Sciatic nerve (tissue), 2 donors: Measurements from ENCODE around the gene ZNF487. TPM values are rescaled to one million over a fixed set of nuclear protein-coding genes. Genes with fewer than 3 reads are reported as not detected.
"Not testable (repeated sequence)": the region's sequence is repeated elsewhere in the genome, so short reads cannot be mapped to it uniquely, and the experiment has no call there.

ENCODE experiments used
- ATAC-seq: fragments of 200-7000 bp; cut with Tn5 transposase; one replicate; pipeline ENCODE4 v1.9.1; 2020; ENCODE audit warnings: mild to moderate bottlenecking, moderate library complexity
- DNase-seq: peaks from one replicate; pipeline ENCODE4 v3.0.0-alpha.2; 2020; ENCODE audit warnings: low spot score
- intact Hi-C: fragments of 100-400 bp; cut with DNase I; formaldehyde crosslinking; loops from one replicate; pipeline ENCODE4 v1.14.2; 2022
- total RNA-seq: library from RNA; stranded (reverse); fragmentation: NEBNext Ultra II Directional; extraction: Animal tissue kit (Norgen Biotek cat#: 25700); gene quantifications from one replicate; pipeline ENCODE4 v1.2.1, GENCODE V29; 2021
- donor health status: DM: no; HTN: no; CAD: no.
- donor health status: DM: no; HTN: no; CAD: no.

The ZNF487 gene
- total RNA-seq, 1 donor from 2014 or later, result 14.3 TPM

DNA sequence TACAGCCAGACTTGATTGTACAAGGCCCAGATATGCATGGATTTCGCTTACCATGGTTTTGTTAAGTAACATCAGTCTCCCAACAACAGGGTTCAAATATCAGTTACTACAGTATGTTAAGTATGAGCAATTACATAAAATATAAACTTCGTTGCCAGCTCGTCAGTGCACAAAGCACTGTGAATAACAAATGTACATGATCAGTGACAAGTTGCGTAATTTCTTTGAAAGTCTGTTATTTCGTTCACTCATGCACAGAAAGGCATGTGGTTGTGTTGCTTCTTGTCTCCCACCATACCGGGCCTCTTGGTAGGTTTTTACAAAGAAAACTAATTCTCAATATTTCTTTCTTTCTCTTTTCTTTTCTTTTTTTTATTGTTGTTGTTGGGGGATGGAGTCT, 12.5 kb upstream of the ZNF487 start:
- intact Hi-C loops, result no loop called here
- ATAC-seq, result no peak

DNA sequence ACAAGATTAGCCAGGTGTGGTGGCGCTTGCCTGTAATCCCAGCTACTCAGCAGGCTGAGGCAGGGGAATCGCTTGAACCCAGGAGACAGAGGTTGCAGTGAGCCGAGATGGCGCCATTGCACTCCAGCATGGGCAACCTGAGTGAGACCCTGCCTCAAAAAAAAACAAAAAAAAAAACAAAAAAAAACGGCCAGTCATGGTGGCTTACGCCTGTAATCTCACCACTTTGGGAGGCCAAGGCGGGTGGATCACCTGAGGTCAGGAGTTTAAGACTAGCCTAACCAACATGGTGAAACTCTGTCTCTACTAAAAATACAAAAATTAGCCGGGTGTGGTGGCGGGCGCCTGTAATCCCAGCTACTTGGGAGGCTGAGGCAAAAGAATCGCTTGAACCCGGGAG, 10.4 kb upstream of the ZNF487 start:
- DNase-seq, intact Hi-C loops, ATAC-seq: not testable (repeated sequence)

More for the DNA sequence above, 12.5 kb upstream of the ZNF487 start:
- DNase-seq, result no peak

DNA sequence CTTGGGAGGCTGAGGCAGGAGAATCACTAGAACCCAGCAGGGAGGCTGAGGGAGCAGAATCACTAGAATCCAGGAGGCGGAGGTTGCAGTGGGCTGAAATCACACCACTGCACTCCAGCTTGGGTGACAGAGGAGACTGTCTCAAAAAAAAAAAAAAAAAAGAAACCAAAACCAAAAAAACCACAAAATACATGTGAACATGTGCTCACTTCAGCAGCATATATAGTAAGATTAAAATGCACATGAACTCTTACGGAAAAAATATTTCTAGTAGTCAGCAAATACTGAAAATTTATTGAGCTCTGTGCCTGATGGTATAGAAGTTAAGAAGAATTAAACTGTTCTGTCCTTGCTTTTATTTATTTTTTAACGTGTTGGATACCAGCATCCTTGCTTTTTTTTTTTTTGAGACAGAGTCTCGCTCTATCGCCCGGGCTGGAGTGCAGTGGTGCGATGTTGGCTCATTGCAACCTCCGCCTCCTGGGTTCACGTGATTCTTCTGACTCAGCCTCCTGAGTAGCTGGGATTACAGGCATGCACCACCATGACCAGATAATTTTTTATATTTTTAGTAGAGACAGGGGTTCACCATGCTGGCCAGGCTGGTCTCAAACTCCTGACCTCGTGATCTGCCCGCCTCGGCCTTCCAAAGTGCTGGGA, 9.6 kb upstream of the ZNF487 start:
- intact Hi-C loops, result no loop called here
- DNase-seq, result no peak

DNA sequence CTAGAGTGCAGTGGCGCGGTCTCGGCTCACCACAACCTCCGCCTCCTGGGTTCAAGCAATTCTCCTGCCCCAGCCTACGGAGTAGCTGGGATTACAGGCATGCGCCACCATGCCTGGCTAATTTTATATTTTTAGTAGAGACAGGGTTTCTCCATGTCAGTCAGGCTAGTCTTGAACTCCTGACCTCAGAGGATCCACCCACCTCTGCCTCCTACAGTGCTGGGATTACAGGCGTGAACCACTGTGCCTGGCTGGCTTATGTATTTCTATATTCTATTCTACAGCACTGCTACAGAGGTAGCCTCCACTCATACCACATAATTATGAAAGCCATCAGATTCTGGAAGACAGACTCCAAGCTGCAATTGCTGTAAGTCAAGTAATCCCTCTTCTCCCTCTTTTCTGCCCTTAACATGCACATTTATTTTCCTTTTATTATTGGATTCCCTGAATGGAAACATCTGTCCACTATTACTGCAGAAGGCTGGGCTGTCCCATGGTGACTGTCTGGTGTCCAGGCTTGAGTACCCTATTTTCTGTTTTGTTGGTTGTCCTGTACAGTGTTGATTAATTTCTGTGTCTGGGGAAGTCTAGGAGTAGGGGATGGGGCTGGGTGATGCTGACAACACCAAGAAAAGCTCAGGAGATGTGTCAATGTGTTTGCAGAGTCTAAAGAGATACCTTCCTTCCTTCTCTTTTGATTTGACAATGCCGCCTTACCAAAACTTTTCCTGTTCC, 5.8 kb upstream of the ZNF487 start:
- no peak for ATAC-seq
- no peak for DNase-seq
- intact Hi-C loops, result no loop called here

More for the DNA sequence above, 9.6 kb upstream of the ZNF487 start:
- no peak for ATAC-seq

DNA sequence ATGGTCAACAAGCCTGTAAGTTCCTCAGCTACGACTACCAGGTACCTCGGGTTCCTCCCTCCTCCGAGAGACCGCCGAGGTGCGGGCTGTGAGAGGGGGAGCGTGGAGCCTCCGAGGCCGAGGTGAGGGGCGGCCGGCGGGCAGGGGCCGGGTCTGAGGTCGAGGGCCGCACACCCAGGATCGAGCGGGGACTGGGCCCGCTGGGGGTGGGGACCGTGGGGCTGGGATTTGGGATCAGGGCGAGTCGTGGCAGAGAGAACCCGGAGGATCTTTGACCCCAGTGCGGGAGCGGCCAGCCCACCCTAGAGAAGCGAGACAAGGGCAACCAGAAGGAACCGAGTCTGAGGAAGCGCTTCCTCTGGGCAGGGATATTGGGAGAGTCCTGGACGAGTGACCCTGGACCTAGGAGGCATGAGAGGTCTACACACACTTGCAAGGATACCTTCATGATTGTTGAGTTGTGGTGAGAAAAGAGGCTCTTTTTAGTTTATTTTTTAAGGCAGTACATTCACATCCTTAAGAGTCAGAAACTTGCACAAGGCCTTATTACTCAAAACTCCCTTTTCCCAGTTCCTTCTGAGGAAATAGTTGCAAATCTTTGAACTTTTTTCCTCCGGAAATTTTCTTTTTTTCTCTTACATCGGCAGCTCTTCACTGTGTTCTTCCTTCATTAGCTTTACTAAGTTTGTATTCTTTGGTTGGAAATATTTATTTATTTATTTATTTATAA, 395 bp downstream of the ZNF487 start:
- peak; percentile 67 for DNase-seq
- ATAC-seq, result peak; percentile 16
- intact Hi-C loops, result no loop called here

DNA sequence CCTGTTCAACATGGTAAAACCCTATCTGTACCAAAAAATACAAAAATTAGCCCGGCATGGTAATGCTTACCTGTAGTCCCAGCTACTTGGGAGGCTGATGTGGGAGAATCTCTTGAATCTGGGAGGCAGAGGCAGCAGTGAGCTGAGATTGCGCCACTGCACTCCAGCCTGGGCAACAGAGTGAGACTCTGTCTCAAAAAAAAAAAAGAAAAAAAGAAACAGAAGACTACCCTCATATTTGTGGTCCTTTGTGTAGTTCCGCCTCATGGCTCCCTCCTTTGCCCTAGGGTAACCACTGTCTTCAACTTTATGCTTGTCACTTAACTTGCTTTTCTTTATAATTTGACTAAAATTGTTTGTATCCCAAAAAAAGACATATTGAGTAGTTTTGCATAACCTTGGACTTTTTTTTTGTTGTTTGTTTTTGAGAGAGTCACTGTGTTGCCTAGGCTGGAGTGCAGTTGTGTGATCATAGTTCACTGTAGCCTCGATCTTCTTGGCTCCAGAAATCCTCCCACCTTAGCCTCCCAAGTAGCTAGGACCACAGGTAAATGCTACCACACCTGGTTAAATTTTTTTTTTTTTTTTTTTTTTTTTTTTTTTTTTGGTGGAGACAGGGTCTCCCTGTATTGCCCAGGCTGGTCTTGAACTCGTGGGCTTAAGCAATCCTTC, 3.7 kb downstream of the ZNF487 start:
- no peak for DNase-seq
- no peak for ATAC-seq
- intact Hi-C loops, result no loop called here

DNA sequence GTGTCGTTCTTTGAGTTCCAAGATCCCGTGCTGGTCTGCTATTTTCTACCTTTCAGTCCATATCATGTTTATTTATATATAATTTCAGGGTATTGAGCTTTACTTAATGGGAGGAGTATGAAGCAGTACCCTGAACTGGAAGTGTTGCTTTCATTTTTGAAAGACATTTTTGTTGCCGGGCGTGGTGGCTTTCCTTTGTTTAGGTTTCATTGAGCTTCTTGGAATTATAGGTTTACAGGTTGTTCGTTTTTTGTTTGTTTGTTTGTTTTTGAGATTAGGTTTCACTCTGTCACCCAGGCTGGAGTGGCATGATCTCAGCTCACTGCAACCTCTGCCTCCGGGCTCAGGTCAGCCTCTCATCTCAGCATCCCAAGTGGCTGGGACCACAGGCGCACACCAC, 7.4 kb downstream of the ZNF487 start:
- intact Hi-C loops, result no loop called here
- ATAC-seq, result no peak
- no peak for DNase-seq

DNA sequence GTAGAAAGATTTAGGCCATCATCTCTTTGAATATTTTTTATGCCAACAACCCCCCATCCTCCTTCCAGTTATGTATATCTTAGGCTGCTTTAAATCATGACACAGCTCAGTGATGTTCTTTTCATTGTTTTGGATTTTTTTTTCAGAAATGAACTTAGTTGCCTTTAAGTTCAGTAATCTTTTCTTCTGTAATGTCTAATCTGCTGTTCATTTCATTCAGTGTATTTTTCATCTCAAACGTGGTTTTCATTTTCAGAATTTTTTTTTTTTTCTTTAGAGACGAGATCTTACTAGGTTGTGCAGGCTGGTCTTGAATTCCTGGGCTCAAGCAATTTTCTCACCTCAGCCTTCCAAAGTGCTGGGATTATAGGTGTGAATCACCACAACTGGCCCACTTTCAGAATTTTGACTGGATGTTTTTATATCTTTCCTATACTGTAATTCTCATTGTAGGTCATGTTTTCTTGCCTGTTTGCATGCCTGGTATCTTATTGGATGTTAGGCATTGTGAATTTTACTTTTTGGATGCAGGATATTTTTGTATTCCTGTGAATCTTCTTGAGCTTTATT, 8.1 kb downstream of the ZNF487 start:
- DNase-seq (no peak), ATAC-seq (no peak)
- intact Hi-C loops, result no loop called here

DNA sequence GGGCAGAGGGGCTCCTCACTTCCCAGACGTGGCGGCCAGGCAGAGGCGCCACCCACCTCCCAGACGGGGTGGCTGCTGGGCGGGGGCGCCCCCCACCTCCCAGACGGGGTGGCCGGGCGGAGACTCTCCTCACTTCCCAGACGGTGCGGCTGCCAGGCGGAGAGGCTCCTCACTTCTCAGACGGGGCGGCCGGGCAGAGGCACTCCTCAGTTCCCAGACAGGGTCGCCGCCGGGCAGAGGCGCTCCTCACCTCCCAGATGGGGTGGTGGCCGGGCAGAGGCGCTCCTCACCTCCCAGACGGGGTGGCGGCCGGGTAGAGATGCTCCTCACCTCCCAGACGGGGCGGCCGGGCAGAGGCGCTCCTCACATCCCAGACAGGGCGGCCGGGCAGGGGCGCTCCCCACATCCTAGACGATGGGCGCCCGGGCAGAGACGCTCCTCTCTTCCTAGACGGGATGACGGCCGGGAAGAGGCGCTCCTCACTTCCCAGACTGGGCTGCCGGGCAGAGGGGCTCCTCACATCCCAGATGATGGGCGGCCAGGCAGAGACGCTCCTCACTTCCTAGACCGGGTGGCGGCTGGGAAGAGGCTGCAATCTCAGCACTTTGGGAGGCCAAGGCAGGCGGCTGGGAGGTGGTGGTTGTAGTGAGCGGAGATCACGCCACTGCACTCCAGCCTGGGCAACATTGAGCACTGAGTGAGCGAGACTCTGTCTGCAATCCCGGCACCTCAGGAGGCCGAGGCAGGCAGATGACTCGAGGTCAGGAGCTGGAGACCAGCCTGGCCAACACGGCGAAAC, 9.5 kb downstream of the ZNF487 start:
- ATAC-seq, DNase-seq, intact Hi-C loops: not testable (repeated sequence)

DNA sequence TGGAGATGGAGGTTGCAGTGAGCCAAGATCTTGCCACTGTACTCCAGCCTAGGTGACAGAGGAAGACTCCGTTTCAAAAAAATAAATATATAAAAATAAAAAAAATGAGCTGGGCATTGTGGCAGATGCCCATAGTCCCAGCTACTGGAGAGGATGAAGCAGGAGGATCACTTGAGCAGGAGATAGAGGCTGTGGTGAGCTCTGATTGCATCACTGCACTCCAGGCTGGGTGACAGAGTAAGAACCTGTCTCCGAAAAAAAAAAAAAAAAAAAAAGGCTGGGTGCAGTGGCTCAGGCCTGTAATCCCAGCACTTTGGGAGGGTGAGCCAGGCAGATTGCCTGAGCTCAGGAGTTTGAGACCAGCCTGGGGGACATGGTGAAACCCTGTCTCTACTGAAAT, 11.8 kb downstream of the ZNF487 start:
- ATAC-seq (no peak), DNase-seq (no peak)
- intact Hi-C loops, result no loop called here

DNA sequence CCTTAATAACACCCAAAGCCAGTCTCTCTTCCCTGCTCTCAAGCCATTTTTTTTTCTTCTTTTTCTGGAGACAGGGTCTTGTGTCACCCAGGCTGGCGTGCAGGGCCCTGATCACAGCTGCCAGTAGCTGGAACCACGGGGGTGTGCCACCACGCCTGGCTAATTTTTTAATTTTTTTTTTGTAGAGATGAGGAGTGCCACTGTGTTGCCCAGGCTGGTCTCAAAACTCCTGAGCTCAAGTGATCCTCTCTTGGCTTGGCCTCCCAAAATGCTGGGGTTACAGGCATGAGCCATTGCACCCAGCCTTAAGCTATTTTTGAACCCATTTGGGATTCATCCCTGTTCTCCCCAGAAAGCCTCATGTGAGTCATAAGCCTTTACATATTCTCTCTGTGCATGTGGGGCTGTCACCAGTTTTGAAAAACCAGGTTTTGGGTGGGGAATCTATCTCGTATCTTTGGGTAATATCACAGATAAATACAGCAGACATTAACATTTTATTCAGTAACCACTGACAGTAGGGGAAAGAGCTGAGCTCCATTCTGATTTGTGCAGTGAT, 15.5 kb downstream of the ZNF487 start:
- intact Hi-C loops, result no loop called here
- ATAC-seq (no peak), DNase-seq (no peak)

DNA sequence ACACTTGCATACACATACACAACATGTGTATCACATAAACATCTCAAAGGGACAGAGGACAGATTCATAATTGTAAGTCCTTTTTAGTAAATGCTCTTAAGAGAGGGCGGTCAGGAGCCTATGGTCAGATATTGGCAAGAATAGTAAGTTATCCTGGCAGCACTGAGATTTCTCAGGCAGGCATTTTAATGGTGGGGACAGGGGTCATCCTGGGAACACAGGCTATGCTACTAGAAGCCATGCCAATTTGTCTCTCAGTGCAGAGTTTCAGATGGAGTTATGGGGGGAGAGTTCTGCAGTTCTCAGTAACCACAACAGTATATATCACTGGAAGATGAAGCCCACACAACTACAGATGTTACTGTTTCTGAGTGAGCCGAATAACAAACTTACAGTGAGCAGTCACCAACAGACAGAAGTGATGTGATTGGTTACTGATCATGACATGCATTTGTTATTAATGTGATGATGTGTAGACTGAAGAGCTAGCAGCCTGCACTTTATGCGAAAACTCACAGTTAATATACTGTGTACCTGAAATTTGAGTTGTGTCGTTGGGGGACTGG, 16.4 kb downstream of the ZNF487 start:
- ATAC-seq (no peak), DNase-seq (no peak)
- intact Hi-C loops, result no loop called here

DNA sequence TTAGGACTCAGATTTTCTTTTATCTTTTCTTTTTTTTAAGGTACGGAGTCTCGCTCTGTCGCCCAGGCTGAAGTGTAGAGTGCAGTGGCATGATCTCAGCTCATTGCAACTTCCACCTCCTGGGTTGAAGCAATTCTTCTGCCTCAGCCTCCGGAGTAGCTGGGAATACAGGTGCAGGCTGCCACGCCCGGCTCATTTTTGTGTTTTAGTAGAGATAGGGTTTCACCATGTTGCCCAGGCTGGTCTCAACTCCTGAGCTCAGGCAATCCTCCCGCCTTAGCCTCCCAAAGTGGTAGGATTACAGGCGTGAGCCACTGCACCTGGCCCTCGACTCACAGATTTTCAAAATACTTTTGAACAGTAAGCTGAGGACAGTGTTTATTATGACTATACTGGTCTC, 17.1 kb downstream of the ZNF487 start:
- DNase-seq, ATAC-seq, intact Hi-C loops: not testable (repeated sequence)

DNA sequence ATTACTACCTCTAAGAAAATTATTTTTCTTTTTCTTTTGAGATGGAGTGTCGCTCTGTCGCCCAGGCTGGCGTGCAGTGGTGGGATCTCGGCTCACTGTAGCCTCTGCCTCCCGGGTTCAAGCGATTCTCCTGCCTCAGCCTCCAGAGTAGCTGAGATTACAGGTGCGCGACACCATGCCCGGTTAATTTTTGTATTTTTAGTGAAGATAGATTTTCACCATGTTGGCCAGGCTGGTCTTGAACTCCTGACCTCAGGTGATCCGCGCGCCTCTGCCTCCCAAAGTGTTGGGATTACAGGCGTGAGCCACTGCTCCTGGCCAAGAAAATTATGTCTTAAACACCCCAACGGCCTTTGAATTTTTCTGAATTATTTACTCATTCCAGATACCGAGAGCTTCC, 19.6 kb downstream of the ZNF487 start:
- not testable (repeated sequence) for DNase-seq

DNA sequence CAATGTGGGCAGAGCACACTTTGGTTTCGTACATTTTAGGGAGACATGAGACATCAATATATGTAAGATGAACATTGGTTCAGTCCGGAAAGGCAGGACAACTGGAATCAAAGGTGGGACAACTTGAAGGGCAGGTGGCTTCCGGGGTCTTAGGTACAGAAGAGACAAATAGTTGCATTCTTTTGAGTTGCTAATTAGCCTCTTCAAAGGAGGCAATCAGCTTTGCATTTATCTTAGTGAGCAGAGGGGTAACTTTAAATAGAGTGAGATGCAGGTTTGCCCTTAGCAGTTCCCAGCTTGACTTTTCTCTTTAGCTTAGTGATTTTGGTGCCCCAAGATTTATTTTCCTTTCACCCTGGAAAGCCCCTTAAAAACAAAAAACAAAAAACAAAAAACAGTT, 21.3 kb downstream of the ZNF487 start:
- DNase-seq, result no peak
- ATAC-seq, result no peak
- intact Hi-C loops, result no loop called here

More for the DNA sequence above, 19.6 kb downstream of the ZNF487 start:
- intact Hi-C loops, ATAC-seq: not testable (repeated sequence)

DNA sequence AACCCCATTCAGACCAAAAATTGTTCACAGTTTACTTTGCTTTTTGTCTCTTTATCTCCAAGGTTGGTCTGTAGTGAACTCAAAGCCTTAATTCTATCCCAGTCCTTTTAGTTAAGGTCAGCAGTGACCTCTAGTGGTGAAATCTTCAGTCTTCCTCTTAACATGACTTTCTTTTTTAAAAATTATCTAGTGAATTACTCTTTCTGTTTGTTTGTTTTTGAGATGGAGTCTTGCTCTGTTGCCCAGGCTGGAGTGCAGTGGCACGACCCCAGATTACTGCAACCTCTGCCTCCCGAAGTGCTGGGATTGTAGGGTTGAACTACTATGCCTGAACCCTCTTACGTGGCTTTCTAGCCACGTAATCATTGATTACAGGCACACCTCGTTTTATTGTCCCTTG, 25.0 kb downstream of the ZNF487 start:
- peak; percentile 88 for ATAC-seq

DNA sequence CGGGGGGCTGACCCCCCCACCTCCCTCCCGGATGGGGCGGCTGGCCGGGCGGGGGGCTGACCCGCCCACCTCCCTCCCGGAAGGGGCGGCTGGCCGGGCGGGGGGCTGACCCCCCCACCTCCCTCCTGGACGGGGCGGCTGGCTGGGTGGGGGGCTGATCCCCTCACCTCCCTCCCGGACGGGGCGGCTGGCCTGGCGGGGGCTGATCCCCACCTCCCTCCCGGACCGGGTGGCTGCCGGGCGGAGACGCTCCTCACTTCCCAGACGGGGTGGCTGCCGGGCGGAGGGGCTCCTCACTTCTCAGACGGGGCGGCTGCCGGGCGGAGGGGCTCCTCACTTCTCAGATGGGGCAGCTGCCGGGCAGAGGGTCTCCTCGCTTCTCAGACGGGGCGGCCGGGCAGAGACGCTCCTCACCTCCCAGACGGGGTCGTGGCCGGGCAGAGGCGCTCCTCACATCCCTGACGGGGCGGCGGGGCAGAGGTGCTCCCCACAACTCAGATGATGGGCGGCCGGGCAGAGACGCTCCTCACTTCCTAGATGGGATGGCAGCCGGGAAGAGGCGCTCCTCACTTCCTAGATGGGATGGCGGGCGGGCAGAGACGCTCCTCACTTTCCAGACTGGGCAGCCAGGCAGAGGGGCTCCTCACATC, 28.3 kb downstream of the ZNF487 start:
- ATAC-seq, intact Hi-C loops, DNase-seq: not testable (repeated sequence)

More for the DNA sequence above, 25.0 kb downstream of the ZNF487 start:
- no peak for DNase-seq
- intact Hi-C loops, result loop anchor here (5.0 kb wide), 1 partner anchor 165 kb away; no protein-coding TSS in a partner anchor
